PFSK-1 (cell line): ENCODE data around the gene COA4.

Experiments
- FOXP2 ChIP-seq: optimal IDR thresholded peaks from 2 replicates; pipeline ENCODE3; 2011; ENCODE audit warnings: borderline replicate concordance, control low read depth, inconsistent platforms; ENCODE audit not compliant: insufficient read depth; ENCODE audit errors: extremely low read length, extremely low read depth
- POLR2AphosphoS5 ChIP-seq: IDR thresholded peaks from 2 replicates; pipeline ENCODE4 v1.6.1; 2012; ENCODE audit warnings: low read depth, mild to moderate bottlenecking, control low read depth, low read length, moderate library complexity
- REST ChIP-seq, 2 experiments: IDR thresholded peaks; 2 replicates each; pipeline versions ENCODE4 v1.6.1 to v1.8.0; 2011 to 2012; ENCODE audit warnings: low read depth in 2 of 2, low read length in 2 of 2, control low read depth in 1 of 2, inconsistent platforms in 1 of 2, mild to moderate bottlenecking in 1 of 2, moderate library complexity in 1 of 2; ENCODE audit not compliant: insufficient read depth in 1 of 2
- SIN3A ChIP-seq: IDR thresholded peaks from 2 replicates; pipeline ENCODE4 v1.6.1; 2012; ENCODE audit warnings: mild to moderate bottlenecking, low read length, moderate library complexity, borderline replicate concordance; ENCODE audit not compliant: insufficient read depth
- TAF1 ChIP-seq: IDR thresholded peaks from 2 replicates; pipeline ENCODE4 v1.6.1; 2012; ENCODE audit warnings: low read length, control low read depth, borderline replicate concordance; ENCODE audit not compliant: insufficient read depth

Gene COA4

GRCh38 chr11:73875840-73876239 is 806 bp downstream of the COA4 start:
- TF ChIP-seq POLR2AphosphoS5: no peak
- no peak for TF ChIP-seq SIN3A
- no peak for TF ChIP-seq REST (IDR thresholded peaks at IDR 0.05; ENCODE audit: insufficient read depth in 1 of 2, low read depth in 2 of 2, low read length in 2 of 2)
- TF ChIP-seq TAF1: no peak
- TF ChIP-seq FOXP2: no peak

GRCh38 chr11:73875380-73875779 is 1.3 kb downstream of the COA4 start:
- TF ChIP-seq FOXP2 (no peak), TAF1 (no peak), REST (IDR thresholded peaks at IDR 0.05; ENCODE audit: insufficient read depth in 1 of 2, low read depth in 2 of 2, low read length in 2 of 2) (no peak), SIN3A (no peak), POLR2AphosphoS5 (no peak)

GRCh38 chr11:73872749-73873357 is 3.8 kb downstream of the COA4 start:
- TF ChIP-seq TAF1 (no peak), POLR2AphosphoS5 (peak; percentile 45)

- no peak for TF ChIP-seq REST (IDR thresholded peaks at IDR 0.05; ENCODE audit: insufficient read depth in 1 of 2, low read depth in 2 of 2, low read length in 2 of 2)
- no peak for TF ChIP-seq TAF1
- TF ChIP-seq POLR2AphosphoS5: no peak
- no peak for TF ChIP-seq SIN3A
- no peak for TF ChIP-seq FOXP2
Observed at GRCh38 chr11:73870261-73870660, 6.4 kb downstream of the COA4 start.

- TF ChIP-seq POLR2AphosphoS5: no peak; the same call in 1 of the 2 replicates
- TF ChIP-seq REST (IDR thresholded peaks at IDR 0.05; ENCODE audit: insufficient read depth in 1 of 2, low read depth in 2 of 2, low read length in 2 of 2): no peak
- no peak for TF ChIP-seq SIN3A
- TF ChIP-seq TAF1: no peak
- no peak for TF ChIP-seq FOXP2
Observed at GRCh38 chr11:73869332-73869949, 7.2 kb downstream of the COA4 start.
